Liver (tissue), 3 donors: Measurements from ENCODE around the gene DPP9.

Experiments
- ATF3 ChIP-seq: IDR thresholded peaks from 2 replicates; pipeline ENCODE4 v1.6.1; 2016; ENCODE audit warnings: antibody characterized with exemption
- CTCF ChIP-seq: fragments of 150-350 bp; IDR thresholded peaks from 2 replicates; pipeline ENCODE4 v1.5.1; 2017; ENCODE audit warnings: improper control_type of control experiment, low read depth, low read length; ENCODE audit not compliant: missing input control
- FOXA1 ChIP-seq: IDR thresholded peaks from 2 replicates; pipeline ENCODE4 v1.6.1; 2016; ENCODE audit warnings: antibody characterized with exemption
- GABPA ChIP-seq, 2 donors: IDR thresholded peaks in 1 of 2; conservative IDR thresholded peaks in 1 of 2; 2 replicates each; pipeline ENCODE4 v1.6.1; 2016; ENCODE audit warnings: antibody characterized with exemption in 2 of 2, mild to moderate bottlenecking in 1 of 2, moderate library complexity in 1 of 2
- MAX ChIP-seq: IDR thresholded peaks from 2 replicates; pipeline ENCODE4 v1.6.1; 2016; ENCODE audit warnings: antibody characterized with exemption
- RXRA ChIP-seq, 2 donors: IDR thresholded peaks; 2 replicates each; pipeline ENCODE4 v1.6.1; 2017 to 2018; ENCODE audit warnings: antibody characterized with exemption in 2 of 2, mild to moderate bottlenecking in 1 of 2
- YY1 ChIP-seq: IDR thresholded peaks from 2 replicates; pipeline ENCODE4 v1.6.1; 2016; ENCODE audit warnings: antibody characterized with exemption, mild to moderate bottlenecking
- donor health status: healthy.
- donor health status: healthy.

- no peak for TF ChIP-seq CTCF
- no peak for TF ChIP-seq GABPA (IDR thresholded peaks at IDR 0.05 in 1 of 2, conservative IDR thresholded peaks at IDR 0.05 in 1 of 2)
- no peak for TF ChIP-seq RXRA (IDR thresholded peaks at IDR 0.05)
- no peak for TF ChIP-seq MAX
- no peak for TF ChIP-seq FOXA1
- TF ChIP-seq YY1, result no peak
- no peak for TF ChIP-seq ATF3
Observed at GRCh38 chr19:4745986-4746385, 22.3 kb upstream of the DPP9 start.
